Smooth muscle cell (in vitro differentiated cells): ENCODE measurements around the gene ABCC1. TPM values are rescaled to one million over a fixed set of nuclear protein-coding genes. Genes with fewer than 3 reads are reported as not detected.

ENCODE experiments used
- DNase-seq: peaks from one replicate; lab custom pipeline; 2025; ENCODE audit not compliant: unreplicated experiment; lab: John Stamatoyannopoulos, UW
- H2AFZ ChIP-seq: fragments of 200-600 bp; sonication (generic); 2 replicates; pipeline ENCODE4 v1.6.0; 2016; ENCODE audit warnings: antibody characterized with exemption, low read depth, mild to moderate bottlenecking
- H3F3A ChIP-seq: fragments of 200-600 bp; sonication (generic); 2 replicates; pipeline ENCODE4 v1.6.0; 2017; ENCODE audit warnings: antibody characterized with exemption, low read depth
- H3K27ac ChIP-seq: fragments of 200-600 bp; sonication (generic); 2 replicates; pipeline ENCODE4 v1.5.1; 2016; ENCODE audit warnings: low read depth, mild to moderate bottlenecking
- H3K27me3 ChIP-seq: fragments of 200-600 bp; sonication (generic); 2 replicates; pipeline ENCODE4 v1.6.1; 2016; ENCODE audit warnings: low read depth, mild to moderate bottlenecking
- H3K36me3 ChIP-seq: fragments of 200-600 bp; sonication (generic); 2 replicates; pipeline ENCODE4 v1.5.1; 2016; ENCODE audit warnings: low read depth
- H3K4me1 ChIP-seq: fragments of 200-600 bp; sonication (generic); 2 replicates; pipeline ENCODE4 v1.5.1; 2016; ENCODE audit warnings: low read depth
- H3K4me2 ChIP-seq: fragments of 200-600 bp; sonication (generic); 2 replicates; pipeline ENCODE4 v1.6.0; 2016; ENCODE audit warnings: mild to moderate bottlenecking
- H3K4me3 ChIP-seq: fragments of 200-600 bp; sonication (generic); 2 replicates; pipeline ENCODE4 v1.5.1; 2016; ENCODE audit warnings: mild to moderate bottlenecking
- H3K79me2 ChIP-seq: fragments of 200-600 bp; sonication (generic); 2 replicates; pipeline ENCODE4 v1.6.0; 2016; ENCODE audit warnings: low read depth, mild to moderate bottlenecking
- H3K9ac ChIP-seq: fragments of 200-600 bp; sonication (generic); 2 replicates; pipeline ENCODE4 v1.6.0; 2016; ENCODE audit warnings: low read depth
- H3K9me3 ChIP-seq: fragments of 200-600 bp; sonication (generic); replicated peaks from 2 replicates; pipeline ENCODE4 v1.5.1; 2016; ENCODE audit warnings: low read depth
- H4K20me1 ChIP-seq: fragments of 200-600 bp; sonication (generic); 2 replicates; pipeline ENCODE4 v1.6.0; 2016; ENCODE audit warnings: low read depth
- WGBS: methylation state at CpG from one replicate; pipeline ENCODE4 v1.1.7; 2016; ENCODE audit warnings: low lambda C conversion rate; 5-methylcytosine and 5-hydroxymethylcytosine counted together
- polyA plus RNA-seq: library from polyadenylated mRNA; unstranded; fragments of >200 nt; fragmentation: Nextera tagmentation; extraction: Ambion mirVana; gene quantifications from 2 replicates; pipeline ENCODE4 v1.2.1, GENCODE V29; 2016
- total RNA-seq: library from RNA; depleted of rRNA; stranded (reverse); fragments of >200 nt; gene quantifications from 2 replicates; pipeline ENCODE4 v1.2.3, GENCODE V29; 2014
- TF ChIP-seq, protein P1 (sequence below): fragments of 200-600 bp; sonication (generic); IDR thresholded peaks from 2 replicates; pipeline ENCODE4 v1.5.1; 2017; ENCODE audit warnings: borderline replicate concordance, mild to moderate bottlenecking, antibody characterized with exemption; ENCODE audit not compliant: insufficient read depth, poor library complexity, severe bottlenecking

The ABCC1 gene
- total and polyA plus RNA-seq, 2 experiments from 2014 or later = 10.2 to 22.7 TPM

DNA sequence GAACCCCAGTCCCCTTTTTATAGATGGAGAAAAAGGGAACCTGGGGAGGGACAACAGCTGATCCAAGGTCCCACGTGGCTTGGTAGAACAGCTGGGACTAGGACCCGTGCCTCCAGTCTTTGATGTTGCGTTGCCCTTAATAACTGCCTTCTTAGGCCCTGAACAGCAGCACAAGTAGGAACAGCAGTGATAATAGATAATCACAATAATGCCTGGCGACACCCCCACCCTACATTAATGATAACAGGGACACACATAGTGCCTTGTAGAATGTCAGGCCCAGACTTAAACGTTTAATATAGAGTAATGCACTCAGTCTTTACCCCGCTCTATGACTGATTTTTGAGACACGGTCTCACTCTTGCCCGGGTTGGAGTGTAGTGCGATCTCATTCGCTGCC is 177.5 kb downstream of the ABCC1 start:
- no peaks in the 10 kb centered on the region for H3K36me3 ChIP-seq
- TF ChIP-seq, protein P1, sequence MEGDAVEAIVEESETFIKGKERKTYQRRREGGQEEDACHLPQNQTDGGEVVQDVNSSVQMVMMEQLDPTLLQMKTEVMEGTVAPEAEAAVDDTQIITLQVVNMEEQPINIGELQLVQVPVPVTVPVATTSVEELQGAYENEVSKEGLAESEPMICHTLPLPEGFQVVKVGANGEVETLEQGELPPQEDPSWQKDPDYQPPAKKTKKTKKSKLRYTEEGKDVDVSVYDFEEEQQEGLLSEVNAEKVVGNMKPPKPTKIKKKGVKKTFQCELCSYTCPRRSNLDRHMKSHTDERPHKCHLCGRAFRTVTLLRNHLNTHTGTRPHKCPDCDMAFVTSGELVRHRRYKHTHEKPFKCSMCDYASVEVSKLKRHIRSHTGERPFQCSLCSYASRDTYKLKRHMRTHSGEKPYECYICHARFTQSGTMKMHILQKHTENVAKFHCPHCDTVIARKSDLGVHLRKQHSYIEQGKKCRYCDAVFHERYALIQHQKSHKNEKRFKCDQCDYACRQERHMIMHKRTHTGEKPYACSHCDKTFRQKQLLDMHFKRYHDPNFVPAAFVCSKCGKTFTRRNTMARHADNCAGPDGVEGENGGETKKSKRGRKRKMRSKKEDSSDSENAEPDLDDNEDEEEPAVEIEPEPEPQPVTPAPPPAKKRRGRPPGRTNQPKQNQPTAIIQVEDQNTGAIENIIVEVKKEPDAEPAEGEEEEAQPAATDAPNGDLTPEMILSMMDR = no peak
- H3K4me2 ChIP-seq = no peak overlapping the region
- H3F3A ChIP-seq = no peaks in the 10 kb centered on the region
- H2AFZ ChIP-seq = no peak overlapping the region
- no peak overlapping the region for H3K27ac ChIP-seq
- H3K9me3 ChIP-seq = no peaks in the 10 kb centered on the region
- no peaks in the 10 kb centered on the region for H3K79me2 ChIP-seq
- H4K20me1 ChIP-seq = no peaks in the 10 kb centered on the region
- 87% methylated on average over 10 of the region's 10 CpGs for whole genome bisulfite sequencing
- no peak overlapping the region for H3K9ac ChIP-seq
- no peak overlapping the region for H3K4me3 ChIP-seq
- DNase-seq = no peak
- no peaks in the 10 kb centered on the region for H3K4me1 ChIP-seq
- no peaks in the 10 kb centered on the region for H3K27me3 ChIP-seq

- TF ChIP-seq, protein P1 = peak; percentile 82
- WGBS = 45% methylated on average over 11 of the region's 11 CpGs
- Histone ChIP-seq H3K4me1 (no peaks in the 10 kb centered on the region), H4K20me1 (no peaks in the 10 kb centered on the region), H3K27ac (no peak overlapping the region), H3K4me3 (no peak overlapping the region), H3K9me3 (no peaks in the 10 kb centered on the region), H3F3A (no peaks in the 10 kb centered on the region), H3K9ac (no peak overlapping the region), H3K79me2 (no peaks in the 10 kb centered on the region), H2AFZ (no peak overlapping the region), H3K4me2 (no peak overlapping the region), H3K36me3 (no peaks in the 10 kb centered on the region), H3K27me3 (no peaks in the 10 kb centered on the region)
- DNase-seq = peak; percentile 8
Observed at GRCh38 chr16:16127469-16128116, 178.2 kb downstream of the ABCC1 start.

DNA sequence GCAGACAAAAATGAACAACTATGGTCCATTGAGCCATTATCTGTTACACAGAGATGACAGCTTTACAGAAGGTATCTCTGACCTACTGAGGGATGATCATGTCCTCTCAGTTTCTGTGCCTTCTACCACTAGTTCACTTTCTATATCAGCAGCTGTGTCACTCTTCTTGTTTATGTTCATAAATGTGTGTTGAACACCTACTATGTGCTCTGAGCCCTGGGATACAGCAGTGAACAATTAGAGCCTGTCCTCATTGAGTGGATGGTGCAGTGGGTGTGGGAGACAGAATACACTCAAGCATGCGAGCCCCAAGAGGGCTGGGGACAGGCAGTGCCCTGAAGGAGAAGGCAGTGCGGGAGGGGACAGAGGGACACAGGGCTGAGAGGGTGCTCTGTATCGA is 181.8 kb downstream of the ABCC1 start:
- H3K27me3 ChIP-seq = no peaks in the 10 kb centered on the region
- H3K36me3 ChIP-seq = no peaks in the 10 kb centered on the region
- TF ChIP-seq, protein P1 = no peak
- no peaks in the 10 kb centered on the region for H3K4me1 ChIP-seq
- H3K4me3 ChIP-seq = no peak overlapping the region
- no peak overlapping the region for H3K4me2 ChIP-seq
- no peak overlapping the region for H3K9ac ChIP-seq
- no peak overlapping the region for H3K27ac ChIP-seq
- no peaks in the 10 kb centered on the region for H3F3A ChIP-seq
- no peaks in the 10 kb centered on the region for H4K20me1 ChIP-seq
- H2AFZ ChIP-seq = no peak overlapping the region
- DNase-seq = no peak
- H3K9me3 ChIP-seq = no peaks in the 10 kb centered on the region
- no peaks in the 10 kb centered on the region for H3K79me2 ChIP-seq
- WGBS = 93% methylated on average over 3 of the region's 3 CpGs

- Histone ChIP-seq H3K27ac (no peak overlapping the region), H3K27me3 (no peaks in the 10 kb centered on the region), H3K4me2 (no peak overlapping the region), H3K79me2 (no peaks in the 10 kb centered on the region), H3K9ac (no peak overlapping the region), H3K9me3 (no peaks in the 10 kb centered on the region), H3K4me3 (no peak overlapping the region), H4K20me1 (no peaks in the 10 kb centered on the region), H3K36me3 (no peaks in the 10 kb centered on the region), H2AFZ (no peak overlapping the region), H3K4me1 (no peaks in the 10 kb centered on the region), H3F3A (no peaks in the 10 kb centered on the region)
- no peak for DNase-seq
- 98% methylated on average over 15 of the region's 15 CpGs for WGBS
- TF ChIP-seq, protein P1 = no peak
Observed at GRCh38 chr16:16131659-16132058, 182.2 kb downstream of the ABCC1 start.
